OCI-LY7 (cell line): Measurements from ENCODE around the gene AK5. TPM values are rescaled to one million over a fixed set of nuclear protein-coding genes. Genes with fewer than 3 reads are reported as not detected.

ENCODE experiments used
- BruUV-seq: library from RNA; stranded (reverse); fragments of 400-500 nt; replicated peaks from 2 replicates; lab custom pipeline; 2021; lab: Mats Ljungman, UMichigan
- CTCF ChIA-PET: fragments of 300-600 bp; sonication (Branson Sonifier 250); formaldehyde crosslinking; loops from one replicate; lab custom pipeline; 2022; ENCODE audit warnings: antibody characterized with exemption; ENCODE audit not compliant: unreplicated experiment; lab: Charles Lee
- POLR2A ChIA-PET: fragments of 300-600 bp; sonication (Branson Sonifier 250); formaldehyde crosslinking; loops from one replicate; lab custom pipeline; 2022; ENCODE audit warnings: antibody characterized with exemption; lab: Charles Lee
- DNase-seq: peaks from one replicate; pipeline ENCODE4 v3.0.0-alpha.2; 2015; ENCODE audit warnings: low spot score
- H2AFZ ChIP-seq: fragments of 200-600 bp; sonication (generic), shearing (Covaris generic); 2 replicates; pipeline ENCODE4 v1.6.1; 2014; ENCODE audit warnings: mild to moderate bottlenecking, antibody characterized with exemption, low read length, moderate library complexity
- H3K27ac ChIP-seq: fragments of 200-600 bp; sonication (generic); 2 replicates; pipeline ENCODE4 v1.5.1; 2014; ENCODE audit warnings: mixed run types, low read depth, mild to moderate bottlenecking, moderate library complexity, low read length, inconsistent platforms; ENCODE audit not compliant: poor library complexity, severe bottlenecking
- H3K36me3 ChIP-seq: fragments of 200-600 bp; sonication (generic); 2 replicates; pipeline ENCODE4 v1.6.1; 2014; ENCODE audit warnings: mild to moderate bottlenecking, antibody characterized with exemption, low read length, moderate library complexity, mixed read lengths; ENCODE audit not compliant: insufficient read depth
- H3K4me1 ChIP-seq: fragments of 200-600 bp; sonication (generic); 2 replicates; pipeline ENCODE4 v1.5.1; 2014; ENCODE audit warnings: mild to moderate bottlenecking, low read length; ENCODE audit not compliant: insufficient read depth, poor library complexity, severe bottlenecking
- H3K4me2 ChIP-seq: fragments of 200-600 bp; sonication (generic); 2 replicates; pipeline ENCODE4 v1.6.1; 2014; ENCODE audit warnings: mild to moderate bottlenecking, low read length
- H3K4me3 ChIP-seq: fragments of 200-600 bp; sonication (generic); 2 replicates; pipeline ENCODE4 v1.5.1; 2014; ENCODE audit warnings: mild to moderate bottlenecking, low read depth, low read length; ENCODE audit not compliant: poor library complexity, severe bottlenecking
- H3K79me2 ChIP-seq: fragments of 200-600 bp; sonication (generic); 2 replicates; pipeline ENCODE4 v1.6.1; 2016; ENCODE audit warnings: low read depth, mild to moderate bottlenecking, low read length, moderate library complexity, mixed read lengths; ENCODE audit not compliant: insufficient read depth
- H3K9me2 ChIP-seq: fragments of 200-600 bp; sonication (generic); 2 replicates; pipeline ENCODE4 v1.6.1; 2016; ENCODE audit warnings: mild to moderate bottlenecking, low read length, mixed read lengths; ENCODE audit not compliant: insufficient read depth
- H3K9me3 ChIP-seq: fragments of 200-600 bp; sonication (generic); 2 replicates; pipeline ENCODE4 v1.6.1; 2014; ENCODE audit warnings: mild to moderate bottlenecking, mixed run types, low read length, mixed read lengths
- H4K20me1 ChIP-seq: fragments of 200-600 bp; sonication (generic); 2 replicates; pipeline ENCODE4 v1.6.1; 2014; ENCODE audit warnings: mild to moderate bottlenecking, antibody characterized with exemption, low read length, moderate library complexity, mixed read lengths; ENCODE audit not compliant: insufficient read depth
- EZH2phosphoT487 ChIP-seq: fragments of 200-600 bp; sonication (generic); IDR thresholded peaks from 2 replicates; pipeline ENCODE4 v1.6.1; 2018; ENCODE audit warnings: low read depth, borderline replicate concordance, mild to moderate bottlenecking, mixed run types, antibody characterized with exemption, low read length, moderate library complexity, mixed read lengths
- intact Hi-C: fragments of 100-400 bp; cut with micrococcal nuclease; formaldehyde crosslinking; loops from one replicate; pipeline ENCODE4 v1.10.0; 2022; ENCODE audit not compliant: unreplicated experiment
- total RNA-seq, 2 experiments: library from RNA; depleted of rRNA in 1 of 2; stranded (reverse); fragments of >200 nt in 1 of 2; shearing (Covaris generic) in 1 of 2; gene quantifications; 2 replicates each; pipeline ENCODE4 v1.2.3, GENCODE V29; 2014 to 2022
- TF ChIP-seq, protein P1 (sequence below): fragments of 200-600 bp; sonication (generic); conservative IDR thresholded peaks from 2 replicates; pipeline ENCODE4 v1.5.1; 2014; ENCODE audit warnings: mild to moderate bottlenecking, antibody characterized with exemption, low read length, moderate library complexity, mixed read lengths

AK5 gene
- total RNA-seq, 2 experiments from 2014 or later, result not detected

- Histone ChIP-seq H2AFZ (no peak overlapping the region), H3K9me3 (no peaks in the 10 kb centered on the region), H4K20me1 (no peaks in the 10 kb centered on the region), H3K27ac (no peak overlapping the region), H3K36me3 (no peaks in the 10 kb centered on the region), H3K4me2 (no peak overlapping the region), H3K79me2 (no peaks in the 10 kb centered on the region), H3K9me2 (no peaks in the 10 kb centered on the region), H3K4me3 (no peak overlapping the region), H3K4me1 (peaks cover 15% of the 10 kb centered on the region)
- TF ChIP-seq, protein P1, sequence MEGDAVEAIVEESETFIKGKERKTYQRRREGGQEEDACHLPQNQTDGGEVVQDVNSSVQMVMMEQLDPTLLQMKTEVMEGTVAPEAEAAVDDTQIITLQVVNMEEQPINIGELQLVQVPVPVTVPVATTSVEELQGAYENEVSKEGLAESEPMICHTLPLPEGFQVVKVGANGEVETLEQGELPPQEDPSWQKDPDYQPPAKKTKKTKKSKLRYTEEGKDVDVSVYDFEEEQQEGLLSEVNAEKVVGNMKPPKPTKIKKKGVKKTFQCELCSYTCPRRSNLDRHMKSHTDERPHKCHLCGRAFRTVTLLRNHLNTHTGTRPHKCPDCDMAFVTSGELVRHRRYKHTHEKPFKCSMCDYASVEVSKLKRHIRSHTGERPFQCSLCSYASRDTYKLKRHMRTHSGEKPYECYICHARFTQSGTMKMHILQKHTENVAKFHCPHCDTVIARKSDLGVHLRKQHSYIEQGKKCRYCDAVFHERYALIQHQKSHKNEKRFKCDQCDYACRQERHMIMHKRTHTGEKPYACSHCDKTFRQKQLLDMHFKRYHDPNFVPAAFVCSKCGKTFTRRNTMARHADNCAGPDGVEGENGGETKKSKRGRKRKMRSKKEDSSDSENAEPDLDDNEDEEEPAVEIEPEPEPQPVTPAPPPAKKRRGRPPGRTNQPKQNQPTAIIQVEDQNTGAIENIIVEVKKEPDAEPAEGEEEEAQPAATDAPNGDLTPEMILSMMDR, result no peak
- TF ChIP-seq EZH2phosphoT487, result no peak
- ChIA-PET POLR2A (no interaction called here), CTCF (no interaction called here)
- DNase-seq, result no peak
- intact Hi-C loops, result no loop called here
- no TSS peak for BruUV-seq
These were observed 205.8 kb downstream of the AK5 start for GRCh38 chr1:77487631-77488030.

GRCh38 chr1:77489910-77490309 is 208.1 kb downstream of the AK5 start:
- no TSS peak for BruUV-seq
- Histone ChIP-seq H3K9me2 (no peaks in the 10 kb centered on the region), H3K4me1 (peaks cover 15% of the 10 kb centered on the region), H4K20me1 (no peaks in the 10 kb centered on the region), H3K79me2 (no peaks in the 10 kb centered on the region), H2AFZ (no peak overlapping the region; the same call in 1 of the 2 replicates), H3K4me2 (no peak overlapping the region), H3K27ac (no peak overlapping the region), H3K9me3 (no peaks in the 10 kb centered on the region), H3K36me3 (no peaks in the 10 kb centered on the region), H3K4me3 (no peak overlapping the region)
- ChIA-PET POLR2A (interaction anchor here (0.6 to 0.7 kb wide), 2 partner anchors 365 to 889 kb away, joined by 5 read pairs; no protein-coding TSS in a partner anchor), CTCF (no interaction called here)
- no peak for TF ChIP-seq EZH2phosphoT487
- TF ChIP-seq, protein P1, result no peak
- DNase-seq, result no peak
- intact Hi-C loops, result no loop called here

GRCh38 chr1:77494026-77494425 is 212.2 kb downstream of the AK5 start:
- no TSS peak for BruUV-seq
- no peak overlapping the region for H3K4me3 ChIP-seq
- no peak overlapping the region for H3K27ac ChIP-seq
- TF ChIP-seq EZH2phosphoT487, result no peak
- TF ChIP-seq, protein P1, result no peak
- no peaks in the 10 kb centered on the region for H3K36me3 ChIP-seq
- no peak for DNase-seq
- intact Hi-C loops, result no loop called here
- no peaks in the 10 kb centered on the region for H3K79me2 ChIP-seq
- H3K9me3 ChIP-seq, result no peaks in the 10 kb centered on the region
- ChIA-PET POLR2A (interaction anchor here (0.6 kb wide), 1 partner anchor 269 kb away, joined by 4 read pairs; no protein-coding TSS in a partner anchor), CTCF (interaction anchor here (0.6 kb wide), 1 partner anchor 862 kb away, joined by 6 read pairs; no protein-coding TSS in a partner anchor)
- H3K9me2 ChIP-seq, result no peaks in the 10 kb centered on the region
- H2AFZ ChIP-seq, result no peak overlapping the region
- no peak overlapping the region for H3K4me2 ChIP-seq
- H4K20me1 ChIP-seq, result no peaks in the 10 kb centered on the region
- H3K4me1 ChIP-seq, result peaks cover 11% of the 10 kb centered on the region
